NCI-H128 (cell line): ENCODE data around the gene ARFGAP3.

ENCODE experiments used
- DNase-seq: peaks from one replicate; lab custom pipeline; 2025; ENCODE audit not compliant: unreplicated experiment; lab: John Stamatoyannopoulos, UW

Gene ARFGAP3

GRCh38 chr22:42884616-42885375 is 27.7 kb upstream of the ARFGAP3 start:
- no peak for DNase-seq

- no peak for DNase-seq
Observed at GRCh38 chr22:42883970-42884369, 26.9 kb upstream of the ARFGAP3 start.

- no peak for DNase-seq
Observed at GRCh38 chr22:42883121-42883520, 26.0 kb upstream of the ARFGAP3 start.

- DNase-seq = no peak
Observed at GRCh38 chr22:42881982-42882656, 25.0 kb upstream of the ARFGAP3 start.

- DNase-seq = no peak
Observed at GRCh38 chr22:42881298-42881697, 24.2 kb upstream of the ARFGAP3 start.

GRCh38 chr22:42880815-42881214 is 23.7 kb upstream of the ARFGAP3 start:
- DNase-seq = no peak

GRCh38 chr22:42879371-42880021 is 22.4 kb upstream of the ARFGAP3 start:
- no peak for DNase-seq

- DNase-seq = no peak
Observed at GRCh38 chr22:42878561-42879305, 21.7 kb upstream of the ARFGAP3 start.

- DNase-seq = no peak
Observed at GRCh38 chr22:42877597-42878340, 20.7 kb upstream of the ARFGAP3 start.

GRCh38 chr22:42877158-42877557 is 20.1 kb upstream of the ARFGAP3 start:
- no peak for DNase-seq

GRCh38 chr22:42876041-42876440 is 19.0 kb upstream of the ARFGAP3 start:
- no peak for DNase-seq

GRCh38 chr22:42874010-42874409 is 16.9 kb upstream of the ARFGAP3 start:
- DNase-seq = no peak

- no peak for DNase-seq
Observed at GRCh38 chr22:42873356-42873755, 16.3 kb upstream of the ARFGAP3 start.

- no peak for DNase-seq
Observed at GRCh38 chr22:42872821-42873220, 15.7 kb upstream of the ARFGAP3 start.

- DNase-seq = no peak
Observed at GRCh38 chr22:42871146-42872050, 14.3 kb upstream of the ARFGAP3 start.

- no peak for DNase-seq
Observed at GRCh38 chr22:42869888-42870480, 12.9 kb upstream of the ARFGAP3 start.

- no peak for DNase-seq
Observed at GRCh38 chr22:42869463-42869862, 12.4 kb upstream of the ARFGAP3 start.

GRCh38 chr22:42868751-42869251 is 11.7 kb upstream of the ARFGAP3 start:
- DNase-seq = no peak

GRCh38 chr22:42866100-42866499 is 9.0 kb upstream of the ARFGAP3 start:
- no peak for DNase-seq
